Activated effector memory CD4-positive, alpha-beta T cell treated with Interleukin-2 at 50 U/mL for 16 hours (primary cell): ENCODE measurements around the gene NEXN.
"Not testable (repeated sequence)": the region's sequence is repeated elsewhere in the genome, so short reads cannot be mapped to it uniquely, and the experiment has no call there.

Source experiments
- DNase-seq: peaks from one replicate; pipeline ENCODE4 v3.0.0-alpha.2; 2020

NEXN gene

GRCh38 chr1:77906624-77907023 is 18.2 kb downstream of the NEXN start:
- DNase-seq = no peak

GRCh38 chr1:77910116-77910515 is 21.7 kb downstream of the NEXN start:
- no peak for DNase-seq

GRCh38 chr1:77918918-77919317 is 30.5 kb downstream of the NEXN start:
- DNase-seq = not testable (repeated sequence)

GRCh38 chr1:77925518-77925917 is 37.1 kb downstream of the NEXN start:
- no peak for DNase-seq

- DNase-seq = no peak
Measured at GRCh38 chr1:77925956-77926355, 37.5 kb downstream of the NEXN start.

- no peak for DNase-seq
Measured at GRCh38 chr1:77926561-77927357, 38.3 kb downstream of the NEXN start.

- DNase-seq = no peak
Measured at GRCh38 chr1:77927414-77927813, 39.0 kb downstream of the NEXN start.

- no peak for DNase-seq
Measured at GRCh38 chr1:77929806-77930205, 41.4 kb downstream of the NEXN start.

- no peak for DNase-seq
Measured at GRCh38 chr1:77938651-77939050, 50.2 kb downstream of the NEXN start.

GRCh38 chr1:77940921-77941570 is 52.6 kb downstream of the NEXN start:
- no peak for DNase-seq

- DNase-seq = no peak
Measured at GRCh38 chr1:77942400-77943140, 54.1 kb downstream of the NEXN start.

GRCh38 chr1:77945345-77945744 is 56.9 kb downstream of the NEXN start:
- DNase-seq = no peak

- DNase-seq = no peak
Measured at GRCh38 chr1:77948841-77949424, 60.5 kb downstream of the NEXN start.

- no peak for DNase-seq
Measured at GRCh38 chr1:77950873-77951272, 62.4 kb downstream of the NEXN start.

- DNase-seq = no peak
Measured at GRCh38 chr1:77951328-77951727, 62.9 kb downstream of the NEXN start.

- no peak for DNase-seq
Measured at GRCh38 chr1:77953907-77954306, 65.5 kb downstream of the NEXN start.

- DNase-seq = no peak
Measured at GRCh38 chr1:77954521-77954920, 66.1 kb downstream of the NEXN start.

GRCh38 chr1:77955709-77956108 is 67.3 kb downstream of the NEXN start:
- DNase-seq = no peak

GRCh38 chr1:77956464-77956863 is 68.0 kb downstream of the NEXN start:
- no peak for DNase-seq

- DNase-seq = no peak
Measured at GRCh38 chr1:77958391-77958790, 70.0 kb downstream of the NEXN start.

- DNase-seq = no peak
Measured at GRCh38 chr1:77958850-77959249, 70.4 kb downstream of the NEXN start.

- DNase-seq = no peak
Measured at GRCh38 chr1:77961392-77961791, 73.0 kb downstream of the NEXN start.

GRCh38 chr1:77966291-77966690 is 77.9 kb downstream of the NEXN start:
- no peak for DNase-seq

- no peak for DNase-seq
Measured at GRCh38 chr1:77970192-77970591, 81.8 kb downstream of the NEXN start.
